ENCODE data around the gene ATP10B. TPM values are rescaled to one million over a fixed set of nuclear protein-coding genes. Genes with fewer than 3 reads are reported as not detected.

The ATP10B gene
- total and polyA plus RNA-seq, 2 of the 13 experiments (the other 11 are each of a cell fraction or from before 2014, with no cell fraction given), result not detected

DNA sequence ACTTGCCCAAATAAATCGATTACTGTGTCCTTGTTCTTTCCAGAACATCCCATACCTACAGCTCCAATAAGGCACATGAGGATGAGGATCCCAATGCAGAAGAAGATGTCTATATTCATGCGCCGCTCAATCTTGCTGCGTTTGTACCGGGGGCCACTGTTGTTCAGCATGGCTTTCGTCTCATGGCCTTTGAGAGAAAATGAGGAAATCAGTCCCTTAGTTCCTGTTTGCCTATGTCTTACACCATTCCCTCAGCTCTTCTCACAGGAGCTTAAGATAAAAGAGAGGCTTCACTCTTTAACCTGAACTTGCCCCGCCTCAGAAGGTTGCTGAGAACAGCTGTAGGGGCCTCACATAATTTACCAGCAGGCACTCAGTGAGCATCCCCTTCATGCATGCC, 211.6 kb downstream of the ATP10B start:
- no peaks in the 10 kb centered on the region for H3K9me3 ChIP-seq (ENCODE audit: low read length)
- ChIA-PET POLR2A (no interaction called here), CTCF (ENCODE audit: low intra/inter-chr PET ratio, low total read pairs) (no interaction called here)
- H3K4me1 ChIP-seq (ENCODE audit: insufficient read depth, low read length), result peaks cover 3% of the 10 kb centered on the region
- no TSS peak for BruUV-seq (replicated peaks)
- H3K79me2 ChIP-seq (ENCODE audit: insufficient read depth, low read length), result no peaks in the 10 kb centered on the region
- H3K27me3 ChIP-seq (ENCODE audit: control insufficient read depth in 1 of 2, insufficient read depth in 2 of 2, low read length in 2 of 2), result no peaks in the 10 kb centered on the region
- no peak overlapping the region for H3K4me2 ChIP-seq (ENCODE audit: low read depth, low read length)
- in situ Hi-C loops (cut with HindIII; ENCODE audit: extremely low pct_ligation_motif_present, low pct_unique_long_range_greater_than_20kb), result no loop called here
- H3K9ac ChIP-seq (ENCODE audit: insufficient read depth, low read depth, low read length), result no peak overlapping the region
- H4K20me1 ChIP-seq (ENCODE audit: insufficient read depth, low read length), result no peaks in the 10 kb centered on the region
- ATAC-seq (no peak), DNase-seq (ENCODE audit: low spot score) (no peak), FAIRE-seq (no peak)
- H3K27ac ChIP-seq (ENCODE audit: extremely low read length, insufficient read depth, low read length), result no peak overlapping the region
- H2AFZ ChIP-seq (ENCODE audit: low read length), result no peak overlapping the region
- no peak for TF ChIP-seq SP140L (CRISPR knock-in tag; IDR thresholded peaks at IDR 0.05; ENCODE audit: borderline replicate concordance)
- no peak for TF ChIP-seq ARNTL (CRISPR knock-in tag; IDR thresholded peaks at IDR 0.05)
- TF ChIP-seq BORCS8-MEF2B (CRISPR knock-in tag; IDR thresholded peaks at IDR 0.05), result no peak
- TF ChIP-seq ZNF703 (CRISPR knock-in tag; IDR thresholded peaks at IDR 0.05; ENCODE audit: borderline replicate concordance), result no peak
- TF ChIP-seq, protein P1, sequence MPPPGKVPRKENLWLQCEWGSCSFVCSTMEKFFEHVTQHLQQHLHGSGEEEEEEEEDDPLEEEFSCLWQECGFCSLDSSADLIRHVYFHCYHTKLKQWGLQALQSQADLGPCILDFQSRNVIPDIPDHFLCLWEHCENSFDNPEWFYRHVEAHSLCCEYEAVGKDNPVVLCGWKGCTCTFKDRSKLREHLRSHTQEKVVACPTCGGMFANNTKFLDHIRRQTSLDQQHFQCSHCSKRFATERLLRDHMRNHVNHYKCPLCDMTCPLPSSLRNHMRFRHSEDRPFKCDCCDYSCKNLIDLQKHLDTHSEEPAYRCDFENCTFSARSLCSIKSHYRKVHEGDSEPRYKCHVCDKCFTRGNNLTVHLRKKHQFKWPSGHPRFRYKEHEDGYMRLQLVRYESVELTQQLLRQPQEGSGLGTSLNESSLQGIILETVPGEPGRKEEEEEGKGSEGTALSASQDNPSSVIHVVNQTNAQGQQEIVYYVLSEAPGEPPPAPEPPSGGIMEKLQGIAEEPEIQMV (CRISPR knock-in tag; IDR thresholded peaks at IDR 0.05; ENCODE audit: low read depth), result no peak
- TF ChIP-seq NR2F6 (IDR thresholded peaks at IDR 0.05), result no peak
- no peak for TF ChIP-seq NR2F6 (CRISPR knock-in tag; IDR thresholded peaks at IDR 0.05)
- TF ChIP-seq ZNF75D (CRISPR knock-in tag; IDR thresholded peaks at IDR 0.05; ENCODE audit: borderline replicate concordance), result no peak
- no peak for TF ChIP-seq ZNF501 (CRISPR knock-in tag; IDR thresholded peaks at IDR 0.05)
- TF ChIP-seq, protein P2, sequence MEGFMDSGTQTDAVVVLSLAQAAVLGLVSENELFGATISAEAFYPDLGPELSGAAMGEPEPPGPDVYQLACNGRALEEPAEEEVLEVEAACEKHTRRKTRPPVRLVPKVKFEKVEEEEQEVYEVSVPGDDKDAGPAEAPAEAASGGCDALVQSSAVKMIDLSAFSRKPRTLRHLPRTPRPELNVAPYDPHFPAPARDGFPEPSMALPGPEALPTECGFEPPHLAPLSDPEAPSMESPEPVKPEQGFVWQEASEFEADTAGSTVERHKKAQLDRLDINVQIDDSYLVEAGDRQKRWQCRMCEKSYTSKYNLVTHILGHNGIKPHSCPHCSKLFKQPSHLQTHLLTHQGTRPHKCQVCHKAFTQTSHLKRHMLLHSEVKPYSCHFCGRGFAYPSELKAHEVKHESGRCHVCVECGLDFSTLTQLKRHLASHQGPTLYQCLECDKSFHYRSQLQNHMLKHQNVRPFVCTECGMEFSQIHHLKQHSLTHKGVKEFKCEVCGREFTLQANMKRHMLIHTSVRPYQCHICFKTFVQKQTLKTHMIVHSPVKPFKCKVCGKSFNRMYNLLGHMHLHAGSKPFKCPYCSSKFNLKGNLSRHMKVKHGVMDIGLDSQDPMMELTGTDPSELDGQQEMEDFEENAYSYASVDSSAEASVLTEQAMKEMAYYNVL (CRISPR knock-in tag; IDR thresholded peaks at IDR 0.05; ENCODE audit: borderline replicate concordance), result no peak
- no peak for TF ChIP-seq ZNF329 (CRISPR knock-in tag; IDR thresholded peaks at IDR 0.05; ENCODE audit: low read depth)
- no peak for TF ChIP-seq ZBTB8A (CRISPR knock-in tag; IDR thresholded peaks at IDR 0.05; ENCODE audit: borderline replicate concordance, low read depth)
- intact Hi-C loops (cut with micrococcal nuclease; ENCODE audit: unreplicated experiment), result no loop called here
- H3K36me3 ChIP-seq (replicated peaks in 1 of 2; ENCODE audit: control insufficient read depth in 1 of 2, insufficient read depth in 2 of 2, low read length in 2 of 2), result no peaks in the 10 kb centered on the region
- H3K4me3 ChIP-seq (replicated peaks in 1 of 3; ENCODE audit: insufficient read depth in 1 of 3, low read depth in 2 of 3, low read length in 3 of 3), result no peak overlapping the region
- 52% methylated on average over 7 of the region's 7 CpGs for WGBS (ENCODE audit: low lambda C conversion rate)
